Measurements from ENCODE around the gene NRF1. TPM values are rescaled to one million over a fixed set of nuclear protein-coding genes. Genes with fewer than 3 reads are reported as not detected.

Gene NRF1
- total and polyA plus RNA-seq, 10 of the 15 experiments (the other 5 are each of a cell fraction or from before 2014, with no cell fraction given) = 3.5 to 23.1 (median 13.5) TPM

DNA sequence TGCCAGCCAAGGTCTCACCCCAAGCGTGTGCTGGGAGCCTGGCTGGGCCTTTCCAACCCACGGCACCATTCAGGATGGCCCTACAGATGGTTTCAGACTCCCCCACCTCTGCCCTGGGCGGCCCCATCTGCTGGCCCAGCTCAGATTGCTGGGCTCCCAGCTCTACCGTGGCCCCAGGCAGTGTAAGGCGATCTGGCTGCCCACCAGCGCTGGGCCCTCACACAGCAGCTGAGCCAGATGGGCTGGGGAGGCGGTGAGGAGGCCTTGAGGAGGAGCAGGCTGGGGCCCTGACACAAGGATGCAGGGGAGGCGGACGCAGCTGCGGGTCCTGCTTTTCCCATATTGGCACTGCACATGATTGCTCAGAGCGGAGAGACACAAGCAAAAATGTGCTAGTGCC lies 162.8 kb downstream of the NRF1 start:
- Histone ChIP-seq H3K4me2 (ENCODE audit: control insufficient read depth, insufficient read depth) (no peak overlapping the region), H3K4me1 (ENCODE audit: control insufficient read depth, insufficient read depth, low read length) (no peaks in the 10 kb centered on the region), H3K27me3 (replicated peaks in 1 of 2; ENCODE audit: control insufficient read depth in 2 of 2, insufficient read depth in 2 of 2, low read length in 1 of 2) (peaks cover 5 to 7% of the 10 kb centered on the region in 2 experiments), H2AFZ (ENCODE audit: control insufficient read depth, low read depth, low read length) (no peak overlapping the region), H3K36me3 (ENCODE audit: control insufficient read depth in 2 of 2, insufficient read depth in 2 of 2, low read length in 1 of 2) (no peaks in the 10 kb centered on the region), H3K9ac (ENCODE audit: control insufficient read depth, insufficient read depth, low read length) (no peak overlapping the region), H3K27ac (ENCODE audit: control insufficient read depth, insufficient read depth) (no peak overlapping the region), H3K79me2 (ENCODE audit: control insufficient read depth, insufficient read depth, low read length) (no peaks in the 10 kb centered on the region), H4K20me1 (ENCODE audit: control insufficient read depth, insufficient read depth) (no peaks in the 10 kb centered on the region), H3K9me3 (replicated peaks; ENCODE audit: control insufficient read depth, insufficient read depth, low read length) (no peaks in the 10 kb centered on the region), H3K4me3 (no peak overlapping the region)
- WGBS (ENCODE audit: insufficient coverage, insufficient replicate concordance, low lambda C conversion rate, missing lambda C conversion rate) = 55% methylated on average over 11 of the region's 11 CpGs
- intact Hi-C loops (cut with micrococcal nuclease; ENCODE audit: unreplicated experiment) = no loop called here
- FAIRE-seq (no peak), DNase-seq (ENCODE audit: low read depth, low spot score) (no peak), ATAC-seq (no peak)
- ChIA-PET CTCF (no interaction called here), RAD21 (ENCODE audit: unreplicated experiment) (no interaction called here), SMC1A (ENCODE audit: uncharacterized antibody, unreplicated experiment) (no interaction called here), POLR2A (no interaction called here)
- TF ChIP-seq CREB1 (IDR thresholded peaks at IDR 0.05; ENCODE audit: low read depth) (no peak), PML (IDR thresholded peaks at IDR 0.05; ENCODE audit: low read length) (no peak), MYC (IDR thresholded peaks at IDR 0.05; ENCODE audit: insufficient read depth, insufficient read length, insufficient replicate concordance, low read length, severe bottlenecking) (no peak), EP300 (IDR thresholded peaks at IDR 0.05; ENCODE audit: borderline replicate concordance in 1 of 2, control insufficient read depth in 1 of 2, low read depth in 2 of 2, low read length in 2 of 2) (no peak), HDGF (IDR thresholded peaks at IDR 0.05) (no peak), SREBF2 (IDR thresholded peaks at IDR 0.05; ENCODE audit: low read length) (no peak), SPI1 (IDR thresholded peaks at IDR 0.05; ENCODE audit: borderline replicate concordance, insufficient read depth, low read depth, low read length) (no peak), SUZ12 (IDR thresholded peaks at IDR 0.05; ENCODE audit: unreplicated experiment) (no peak)
- TF ChIP-seq, protein P1, sequence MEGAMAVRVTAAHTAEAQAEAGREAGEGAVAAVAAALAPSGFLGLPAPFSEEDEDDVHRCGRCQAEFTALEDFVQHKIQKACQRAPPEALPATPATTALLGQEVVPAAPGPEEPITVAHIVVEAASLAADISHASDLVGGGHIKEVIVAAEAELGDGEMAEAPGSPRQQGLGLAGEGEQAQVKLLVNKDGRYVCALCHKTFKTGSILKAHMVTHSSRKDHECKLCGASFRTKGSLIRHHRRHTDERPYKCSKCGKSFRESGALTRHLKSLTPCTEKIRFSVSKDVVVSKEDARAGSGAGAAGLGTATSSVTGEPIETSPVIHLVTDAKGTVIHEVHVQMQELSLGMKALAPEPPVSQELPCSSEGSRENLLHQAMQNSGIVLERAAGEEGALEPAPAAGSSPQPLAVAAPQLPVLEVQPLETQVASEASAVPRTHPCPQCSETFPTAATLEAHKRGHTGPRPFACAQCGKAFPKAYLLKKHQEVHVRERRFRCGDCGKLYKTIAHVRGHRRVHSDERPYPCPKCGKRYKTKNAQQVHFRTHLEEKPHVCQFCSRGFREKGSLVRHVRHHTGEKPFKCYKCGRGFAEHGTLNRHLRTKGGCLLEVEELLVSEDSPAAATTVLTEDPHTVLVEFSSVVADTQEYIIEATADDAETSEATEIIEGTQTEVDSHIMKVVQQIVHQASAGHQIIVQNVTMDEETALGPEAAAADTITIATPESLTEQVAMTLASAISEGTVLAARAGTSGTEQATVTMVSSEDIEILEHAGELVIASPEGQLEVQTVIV (IDR thresholded peaks at IDR 0.05; ENCODE audit: borderline replicate concordance, partially characterized antibody) = no peak
- TF ChIP-seq, protein P2, sequence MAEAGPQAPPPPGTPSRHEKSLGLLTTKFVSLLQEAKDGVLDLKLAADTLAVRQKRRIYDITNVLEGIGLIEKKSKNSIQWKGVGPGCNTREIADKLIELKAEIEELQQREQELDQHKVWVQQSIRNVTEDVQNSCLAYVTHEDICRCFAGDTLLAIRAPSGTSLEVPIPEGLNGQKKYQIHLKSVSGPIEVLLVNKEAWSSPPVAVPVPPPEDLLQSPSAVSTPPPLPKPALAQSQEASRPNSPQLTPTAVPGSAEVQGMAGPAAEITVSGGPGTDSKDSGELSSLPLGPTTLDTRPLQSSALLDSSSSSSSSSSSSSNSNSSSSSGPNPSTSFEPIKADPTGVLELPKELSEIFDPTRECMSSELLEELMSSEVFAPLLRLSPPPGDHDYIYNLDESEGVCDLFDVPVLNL (IDR thresholded peaks at IDR 0.05; ENCODE audit: low read depth, low read length) = no peak
- TF ChIP-seq, protein P3, sequence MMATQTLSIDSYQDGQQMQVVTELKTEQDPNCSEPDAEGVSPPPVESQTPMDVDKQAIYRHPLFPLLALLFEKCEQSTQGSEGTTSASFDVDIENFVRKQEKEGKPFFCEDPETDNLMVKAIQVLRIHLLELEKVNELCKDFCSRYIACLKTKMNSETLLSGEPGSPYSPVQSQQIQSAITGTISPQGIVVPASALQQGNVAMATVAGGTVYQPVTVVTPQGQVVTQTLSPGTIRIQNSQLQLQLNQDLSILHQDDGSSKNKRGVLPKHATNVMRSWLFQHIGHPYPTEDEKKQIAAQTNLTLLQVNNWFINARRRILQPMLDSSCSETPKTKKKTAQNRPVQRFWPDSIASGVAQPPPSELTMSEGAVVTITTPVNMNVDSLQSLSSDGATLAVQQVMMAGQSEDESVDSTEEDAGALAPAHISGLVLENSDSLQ (IDR thresholded peaks at IDR 0.05) = no peak
- BruUV-seq (replicated peaks) = no TSS peak
- in situ Hi-C loops (cut with MboI) = no loop called here
